Inflammatory macrophage treated with lipopolysaccharide for 1 hour (primary cell): ENCODE data around the gene POLA1.

ENCODE experiments used
- DNase-seq, 2 donors: peaks; one replicate each; pipeline ENCODE4 v3.0.0-alpha.2; 2020 to 2022

The POLA1 gene

DNA sequence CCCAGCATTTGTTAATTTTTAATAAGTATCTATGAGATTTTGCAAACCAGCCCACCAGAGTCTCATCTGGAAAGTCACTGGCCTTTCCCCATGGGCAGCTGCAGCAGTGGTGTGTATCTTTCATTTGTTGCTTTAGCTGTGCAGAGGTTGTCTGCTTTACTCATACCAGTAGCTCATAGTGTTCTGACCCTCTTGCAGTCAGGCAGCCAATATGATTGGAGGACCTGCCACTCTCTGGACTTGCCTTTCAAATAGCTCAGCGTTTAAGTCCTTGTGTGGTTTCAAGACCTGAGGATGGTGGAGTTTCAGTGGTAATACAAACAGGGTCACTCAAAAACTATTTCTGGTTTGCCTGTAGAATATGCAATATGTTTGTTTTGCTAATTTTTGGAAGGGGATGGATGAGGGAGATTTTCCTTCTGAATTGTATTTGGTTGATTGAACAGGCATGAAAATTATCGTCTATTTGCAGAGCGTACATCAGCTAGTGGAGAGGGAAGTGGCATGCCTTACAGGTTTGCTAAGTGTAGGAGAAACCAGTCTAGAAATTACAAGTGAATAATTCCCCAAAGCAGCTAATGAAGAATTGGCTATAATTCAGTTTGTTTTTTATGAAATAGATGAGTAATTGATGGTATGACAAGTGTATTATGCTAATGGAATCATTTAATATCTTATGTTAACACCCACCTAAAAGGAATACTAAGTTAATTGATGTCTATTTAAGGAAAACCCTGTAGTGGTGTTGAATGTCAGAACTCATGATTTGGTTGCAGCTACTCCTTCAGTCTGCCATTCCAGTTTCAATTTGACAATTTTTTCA is 8.9 kb downstream of the POLA1 start:
- no peak for DNase-seq

DNA sequence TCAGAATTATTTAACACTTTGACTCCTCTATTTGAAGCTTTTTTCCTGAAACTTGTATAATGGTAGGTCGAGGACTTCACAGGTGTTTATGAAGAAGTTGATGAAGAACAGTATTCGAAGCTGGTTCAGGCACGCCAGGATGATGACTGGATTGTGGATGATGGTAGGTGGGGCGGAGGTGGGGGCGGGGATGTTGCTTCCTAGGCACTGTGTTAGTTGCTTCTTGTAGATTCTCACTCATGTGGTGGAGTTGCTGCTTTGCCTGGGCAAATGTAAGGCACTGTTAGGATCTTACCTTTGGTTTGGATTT is 9.4 kb downstream of the POLA1 start:
- DNase-seq, result no peak

DNA sequence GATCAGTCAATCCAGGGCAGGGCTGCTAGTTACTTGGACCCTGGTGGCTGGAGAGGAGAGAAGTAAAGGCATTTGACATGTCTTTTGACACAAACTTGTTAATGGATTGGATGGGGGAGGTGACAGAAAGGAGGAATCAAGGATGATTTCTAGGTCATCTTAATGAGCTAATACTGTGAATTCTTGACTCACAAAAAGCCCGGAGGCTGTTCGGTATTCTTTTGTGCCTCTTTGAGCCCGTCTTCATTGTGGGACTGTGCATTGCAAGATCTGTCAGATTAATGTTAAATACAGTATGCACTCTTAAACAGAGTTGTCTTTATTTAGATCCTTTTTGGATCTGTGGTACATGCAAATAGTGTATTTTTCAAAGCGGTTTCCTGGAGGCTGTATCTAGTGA is 25.1 kb downstream of the POLA1 start:
- DNase-seq, result no peak

DNA sequence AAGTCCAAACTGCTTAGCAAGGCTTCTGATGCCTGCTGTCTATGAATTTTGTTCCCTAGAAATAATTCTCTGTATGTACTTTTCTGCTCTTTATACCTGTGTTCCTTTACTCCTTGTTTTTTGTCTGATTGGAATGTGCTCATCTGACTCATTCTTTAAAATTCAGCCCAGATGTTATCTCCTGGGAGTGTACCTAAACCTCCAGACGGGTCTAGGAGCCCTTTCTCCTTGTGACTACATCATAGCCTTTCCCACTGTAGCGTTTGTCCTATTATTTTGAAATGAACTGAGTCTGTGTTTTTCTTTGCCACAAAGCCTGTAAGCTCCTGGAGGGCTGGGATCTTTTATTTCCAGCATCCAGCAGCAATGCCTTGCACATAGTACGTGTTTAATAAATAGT is 26.3 kb downstream of the POLA1 start:
- DNase-seq, result no peak

DNA sequence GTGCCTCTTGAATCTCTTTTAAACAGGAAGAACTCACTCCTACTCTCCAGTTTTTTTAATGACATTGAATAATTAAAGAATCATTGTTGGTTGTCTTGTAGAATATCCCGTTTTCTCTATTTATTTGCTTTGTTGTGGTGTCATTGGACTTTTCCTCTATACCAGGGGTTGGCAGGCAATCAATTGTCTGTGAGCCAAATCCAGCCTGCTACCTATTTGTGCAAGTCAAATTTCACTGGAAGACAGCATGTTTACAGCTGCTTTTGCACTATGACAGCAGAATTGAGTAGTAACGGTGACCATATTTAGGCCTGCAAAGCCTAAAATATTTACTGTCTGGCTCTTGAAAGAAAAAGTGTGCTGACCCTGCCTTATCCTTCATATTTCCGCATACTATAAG is 34.8 kb downstream of the POLA1 start:
- no peak for DNase-seq

DNA sequence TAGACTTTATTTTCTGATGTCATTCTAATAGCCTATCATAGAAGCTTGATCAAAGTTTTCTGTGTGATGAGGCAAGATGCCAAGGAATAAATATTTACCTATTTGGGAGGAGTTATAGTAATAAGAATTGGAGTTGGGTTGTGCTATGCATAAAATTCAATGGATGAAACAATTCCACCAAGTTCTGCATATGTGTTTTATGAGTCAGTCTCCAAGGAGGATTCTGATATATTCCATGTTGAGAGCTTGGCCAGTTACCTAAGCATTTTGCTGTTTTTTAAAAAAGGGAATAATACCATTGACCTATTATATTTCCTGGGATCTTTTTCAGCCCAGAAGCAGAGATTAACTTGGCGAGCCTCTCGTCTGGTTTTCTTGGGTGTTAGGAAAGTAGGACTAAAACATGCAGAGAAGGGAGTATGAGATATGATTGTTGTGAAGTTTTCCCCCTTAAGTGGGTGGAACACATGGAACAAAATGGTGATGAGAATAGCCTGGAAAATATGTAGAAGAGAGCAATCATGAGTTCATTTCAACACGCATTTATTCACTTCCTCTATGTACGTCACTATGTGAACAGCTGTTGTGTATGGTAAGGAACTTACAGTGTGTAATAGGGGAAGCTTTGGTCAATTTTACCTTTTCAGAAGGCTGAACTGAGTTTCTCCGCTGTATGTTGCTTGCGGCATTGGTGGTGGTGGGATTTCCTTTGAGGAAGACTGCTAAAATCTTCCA is 39.2 kb downstream of the POLA1 start:
- peak; percentile 52 to 71 for DNase-seq

DNA sequence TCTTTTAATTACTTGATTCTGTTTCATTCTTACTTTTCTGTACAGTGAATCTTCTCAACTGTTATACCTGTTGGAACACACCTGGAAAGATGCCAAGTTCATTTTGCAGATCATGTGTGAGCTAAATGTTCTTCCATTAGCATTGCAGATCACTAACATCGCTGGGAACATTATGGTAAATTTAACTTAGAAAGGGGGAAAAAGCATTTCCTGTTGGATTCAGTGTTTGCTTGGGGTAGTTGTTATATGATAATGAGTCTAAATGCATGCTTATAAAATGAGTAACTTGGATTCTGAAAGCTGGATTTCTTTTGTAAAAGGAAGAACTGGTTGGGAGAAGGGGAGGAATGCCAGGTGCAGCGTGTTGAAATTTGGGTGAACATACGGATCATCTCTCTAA is 47.6 kb downstream of the POLA1 start:
- DNase-seq, result no peak

DNA sequence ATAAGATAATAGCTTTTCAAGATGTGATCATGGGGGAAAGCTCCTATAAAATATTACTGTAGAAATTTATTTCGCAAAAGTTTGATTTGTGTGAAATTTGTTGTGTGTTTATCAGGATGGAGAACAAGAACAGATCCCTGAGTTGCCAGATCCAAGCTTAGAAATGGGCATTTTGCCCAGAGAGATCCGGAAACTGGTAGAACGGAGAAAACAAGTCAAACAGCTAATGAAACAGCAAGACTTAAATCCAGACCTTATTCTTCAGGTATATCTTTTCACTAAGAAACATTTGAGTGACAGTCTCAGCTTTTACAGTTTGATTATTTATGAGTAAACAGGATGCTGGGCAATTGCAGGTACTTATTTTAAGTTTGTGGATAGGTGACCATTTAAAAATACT is 54.5 kb downstream of the POLA1 start:
- DNase-seq, result no peak

DNA sequence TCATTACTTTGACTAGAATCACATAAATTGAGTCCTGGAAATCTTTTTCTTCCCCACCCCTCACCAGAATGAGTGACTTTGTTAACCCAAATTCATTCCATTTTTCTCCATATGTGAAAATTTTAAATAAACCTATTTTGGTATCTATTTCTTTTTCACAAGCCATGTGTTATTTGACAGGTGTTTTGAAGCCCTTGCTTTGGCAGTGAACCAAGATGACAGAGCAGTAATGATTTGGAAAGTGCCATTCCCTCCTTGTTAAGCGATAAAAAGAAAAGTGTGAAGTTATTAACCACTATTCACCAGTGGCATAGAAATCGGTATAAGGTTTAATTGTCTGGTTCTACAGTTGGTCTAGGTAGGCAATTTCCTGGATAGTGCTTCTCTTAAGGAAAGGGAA is 66.1 kb downstream of the POLA1 start:
- DNase-seq, result no peak

DNA sequence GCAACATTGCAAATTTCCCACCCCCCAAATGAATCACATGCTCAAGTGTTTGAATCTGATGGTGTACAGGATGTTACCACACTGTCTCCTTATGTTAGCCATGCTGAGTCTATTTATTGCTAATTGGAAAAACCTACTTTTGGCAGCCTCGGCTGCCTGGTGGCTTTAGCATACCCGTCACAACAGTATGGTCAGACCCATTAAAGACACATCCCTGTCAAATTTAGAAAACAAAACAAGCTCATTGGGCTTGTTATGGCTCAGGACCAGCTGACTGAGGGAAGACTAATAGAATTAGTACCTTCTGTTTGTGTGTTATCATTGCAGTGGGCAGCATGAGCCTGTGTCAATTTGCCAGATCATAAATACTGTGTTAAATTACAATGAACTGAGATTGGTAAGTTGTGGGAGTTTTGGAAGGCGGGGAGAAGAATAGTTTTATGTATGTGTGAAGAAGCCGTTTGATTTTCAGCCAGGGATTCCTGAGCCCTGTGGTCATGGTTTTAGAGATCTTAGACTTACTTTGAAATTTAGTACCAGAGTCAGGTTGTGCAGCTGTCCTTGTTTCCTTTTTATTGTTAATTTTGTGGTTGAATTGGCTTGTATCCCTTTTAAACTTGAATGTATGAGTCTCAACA is 66.8 kb downstream of the POLA1 start:
- no peak for DNase-seq

DNA sequence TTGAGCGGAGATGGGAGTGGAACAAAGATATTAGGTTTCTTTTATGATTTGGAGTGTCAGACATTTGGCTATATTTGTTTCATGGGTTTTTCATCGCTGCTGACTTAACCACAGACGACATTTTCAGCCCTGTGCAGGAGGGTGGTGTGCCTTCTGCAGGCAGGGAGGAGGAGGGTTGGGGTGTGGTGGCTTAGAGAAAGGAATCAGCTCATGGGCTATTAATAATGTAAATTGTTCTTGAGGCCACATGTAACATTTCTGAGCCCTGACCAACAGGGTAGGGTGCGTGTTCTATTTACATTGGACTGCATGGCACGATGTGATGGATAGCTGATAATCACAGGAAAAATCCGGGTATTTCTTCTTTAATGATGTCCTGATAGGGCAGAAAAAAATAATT is 67.6 kb downstream of the POLA1 start:
- DNase-seq, result no peak

DNA sequence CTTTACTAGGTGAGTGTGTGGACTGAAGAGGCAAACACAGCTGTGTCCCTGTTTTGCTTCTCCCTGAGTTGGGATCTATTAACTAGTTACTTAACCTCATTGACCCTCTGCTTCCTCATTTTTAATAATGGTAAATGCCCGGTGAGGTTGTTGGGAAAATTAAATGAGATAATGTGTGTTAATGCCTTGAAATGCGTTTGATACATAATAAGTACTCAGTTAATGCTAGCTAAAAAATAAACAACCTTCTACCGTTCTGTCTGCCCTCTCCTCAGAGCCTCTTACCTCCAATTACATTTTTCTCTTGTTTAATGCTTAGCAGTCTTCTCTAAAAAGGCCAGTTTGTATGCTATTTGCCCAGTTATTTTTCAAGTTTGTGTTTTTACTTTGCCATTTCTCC is 70.3 kb downstream of the POLA1 start:
- no peak for DNase-seq

DNA sequence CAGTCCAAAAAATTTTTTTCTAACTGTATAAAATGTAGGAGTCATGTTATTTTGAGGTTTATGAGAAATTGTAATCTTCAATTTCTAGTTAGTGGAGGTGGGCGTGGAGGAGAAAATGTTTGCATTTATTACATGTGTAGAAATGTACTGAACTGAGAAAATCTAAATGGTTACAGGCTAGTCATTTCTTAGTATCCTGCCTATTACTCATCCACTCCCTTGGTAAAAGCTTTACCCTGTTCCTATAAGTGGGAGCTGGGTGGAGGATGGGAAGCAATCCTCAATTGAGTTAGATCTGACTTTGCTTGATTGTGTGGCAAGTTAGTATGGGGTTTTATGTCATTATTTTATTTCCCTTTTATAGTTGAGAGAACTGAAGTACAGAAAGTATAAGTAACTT is 73.8 kb downstream of the POLA1 start:
- no peak for DNase-seq

DNA sequence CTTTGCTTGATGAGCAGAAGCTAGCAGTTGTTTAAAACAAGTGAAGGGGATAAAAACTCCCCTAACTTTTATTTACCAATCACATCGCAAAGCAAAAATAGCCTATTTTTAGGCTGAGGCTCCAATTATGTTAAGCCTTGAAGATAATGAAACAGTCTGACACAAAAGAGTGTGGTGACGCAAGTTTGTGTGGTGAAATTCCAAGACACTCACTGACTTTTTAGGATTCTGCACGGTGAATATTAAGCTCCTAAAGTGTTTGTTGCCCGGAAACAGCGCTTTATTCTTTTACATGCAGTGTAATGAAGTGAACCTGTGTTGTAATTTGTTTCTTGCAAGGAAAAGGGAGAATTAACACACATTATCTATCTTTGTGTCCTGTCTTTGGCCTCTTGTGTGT is 74.8 kb downstream of the POLA1 start:
- DNase-seq, result no peak

DNA sequence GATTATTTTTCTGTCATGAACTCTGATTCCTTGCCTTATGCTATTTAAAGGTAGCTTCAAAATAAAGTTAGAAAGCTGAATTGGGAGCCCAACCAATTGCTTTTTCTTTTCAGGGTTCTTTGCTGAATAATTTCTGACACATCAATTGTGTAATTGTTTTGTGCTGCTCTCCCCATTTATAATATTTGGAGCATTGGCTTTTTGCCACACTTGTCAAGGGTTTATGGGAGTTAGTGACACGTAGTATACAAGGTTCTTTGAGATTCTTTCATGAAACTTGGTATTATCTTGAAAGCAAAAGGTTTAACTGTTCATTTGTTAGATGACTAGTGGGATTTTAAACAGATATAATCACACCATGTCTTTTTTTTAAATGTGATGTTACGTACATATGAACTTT is 80.9 kb downstream of the POLA1 start:
- DNase-seq, result no peak

DNA sequence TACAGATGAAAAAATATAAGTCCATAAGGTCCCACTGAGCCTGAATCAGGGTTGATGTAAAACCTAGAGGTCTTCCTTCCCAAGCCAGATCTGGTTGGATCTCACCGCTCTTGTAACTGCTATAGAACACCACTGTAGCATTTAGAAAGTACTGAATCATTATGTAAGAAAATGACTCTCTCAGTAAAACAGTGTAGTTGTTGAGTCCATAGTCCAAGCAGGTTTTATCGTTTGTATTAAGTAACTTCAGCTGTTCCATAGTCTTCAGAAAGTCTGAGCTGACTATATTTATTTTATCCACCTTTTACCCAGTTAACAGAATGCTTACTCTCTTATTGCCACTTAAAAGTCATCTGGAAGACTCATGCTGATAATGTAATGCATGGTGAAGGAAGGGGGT is 82.2 kb downstream of the POLA1 start:
- DNase-seq, result no peak

DNA sequence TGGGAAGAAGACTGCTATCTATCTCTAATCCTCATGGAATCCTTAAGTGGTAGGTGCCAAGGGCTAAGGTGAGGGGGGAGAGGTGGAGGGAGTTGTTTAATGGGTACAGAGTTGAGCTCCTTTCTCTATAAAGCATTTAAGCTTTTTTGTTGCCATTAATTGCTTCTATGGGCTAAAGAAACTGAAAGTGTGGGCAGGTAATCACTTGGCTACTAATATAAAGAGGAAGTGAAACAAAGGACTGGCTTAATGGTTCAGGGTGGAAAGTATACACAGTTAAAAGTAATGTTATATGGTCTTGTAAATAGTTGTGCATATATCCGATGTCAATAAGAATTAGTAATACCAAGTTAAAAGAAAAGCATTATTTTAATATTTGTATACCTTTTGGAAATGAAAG is 83.9 kb downstream of the POLA1 start:
- peak; percentile 5 to 6 for DNase-seq

DNA sequence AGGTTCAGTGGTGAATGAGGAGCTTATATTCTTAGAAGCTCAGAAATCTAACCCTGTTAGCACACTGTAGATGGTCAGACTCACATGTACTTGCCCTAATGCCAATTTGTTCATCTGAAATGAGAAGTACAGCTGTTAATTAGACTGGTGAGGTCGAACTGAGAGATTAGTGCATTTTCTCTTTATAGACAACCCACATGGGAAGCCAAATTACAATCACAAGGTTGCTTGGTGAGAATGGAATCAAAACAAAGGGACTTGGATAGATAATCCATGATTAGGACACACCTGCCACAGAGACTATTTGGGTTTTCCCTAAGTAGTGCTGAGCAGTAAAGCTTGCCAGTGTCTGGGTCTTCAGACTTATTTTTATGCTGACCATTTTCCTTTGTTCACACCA is 88.3 kb downstream of the POLA1 start:
- DNase-seq, result no peak

DNA sequence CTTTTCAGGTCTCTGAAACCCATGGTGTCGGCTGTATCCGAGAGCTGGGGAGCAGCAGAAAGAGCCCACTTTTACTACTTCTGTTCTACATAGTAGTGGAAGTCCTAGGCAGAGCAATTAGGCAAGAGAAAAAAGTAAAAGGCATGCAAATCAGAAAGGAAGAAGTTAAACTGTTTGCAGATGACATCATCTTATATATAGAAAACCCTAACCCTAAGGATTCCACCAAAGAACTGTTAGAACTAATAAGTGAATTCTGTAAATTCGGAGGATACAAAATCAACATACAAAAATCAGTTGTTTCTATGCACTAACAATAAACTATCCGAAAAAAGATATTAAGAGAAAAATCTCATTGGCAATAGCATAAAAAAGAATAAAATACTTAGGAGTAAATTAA is 95.3 kb downstream of the POLA1 start:
- no peak for DNase-seq

DNA sequence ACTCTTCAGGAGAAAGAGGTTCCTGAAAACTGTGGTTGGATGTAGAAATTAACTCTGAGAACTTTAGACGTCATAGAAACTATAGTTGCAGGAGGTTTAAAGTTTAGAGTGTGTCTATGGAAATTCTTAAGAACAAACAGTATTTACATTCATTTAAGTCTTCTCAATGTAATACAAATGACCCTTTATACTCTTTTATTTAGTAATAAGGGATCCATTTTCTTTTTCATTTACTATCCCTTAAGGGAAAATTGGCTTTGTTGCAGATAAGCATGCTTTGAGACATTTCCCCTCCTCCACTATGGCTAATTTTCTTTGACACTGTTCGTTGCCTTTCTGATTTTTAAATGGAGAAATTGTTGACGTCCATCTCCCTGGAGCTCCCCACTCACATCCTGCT is 96.4 kb downstream of the POLA1 start:
- no peak for DNase-seq

DNA sequence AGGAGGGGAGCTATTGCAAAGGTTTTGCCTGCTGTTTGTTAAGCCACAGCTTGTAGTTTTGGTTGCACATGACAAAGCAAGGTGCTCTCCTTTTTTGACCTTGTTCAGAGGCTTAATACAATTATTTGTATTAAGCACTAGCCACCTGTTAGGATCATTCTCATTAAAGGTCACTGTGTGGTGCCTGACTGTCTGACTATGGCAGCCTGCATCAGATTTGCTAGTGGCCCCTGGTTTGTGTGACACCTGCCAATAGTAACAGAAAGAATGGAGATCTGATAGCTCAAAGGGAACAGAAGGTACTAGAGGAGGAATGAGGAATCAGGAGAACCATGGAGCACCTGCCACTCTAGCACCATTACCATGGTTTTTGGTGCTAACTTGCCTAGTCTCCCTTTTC is 102.5 kb downstream of the POLA1 start:
- DNase-seq, result no peak

DNA sequence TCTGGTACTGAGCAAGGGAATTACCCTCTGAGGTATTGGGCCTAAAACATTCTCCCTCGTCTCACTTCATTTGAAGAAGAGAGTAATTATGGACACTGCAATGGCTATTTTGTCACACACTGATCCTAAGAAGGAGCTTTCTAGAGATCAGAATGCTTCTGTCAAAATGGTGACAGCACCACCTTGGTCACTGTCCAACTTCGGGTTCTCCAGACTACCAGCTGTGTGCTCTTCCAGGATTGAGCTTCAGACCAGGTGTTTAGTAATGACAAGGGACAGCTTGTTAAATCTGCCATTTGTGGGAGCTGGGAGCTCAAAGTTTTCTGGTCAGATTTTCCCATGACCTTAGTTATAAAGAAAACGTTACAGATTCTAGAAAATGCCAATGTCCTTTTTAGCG is 105.4 kb downstream of the POLA1 start:
- no peak for DNase-seq

DNA sequence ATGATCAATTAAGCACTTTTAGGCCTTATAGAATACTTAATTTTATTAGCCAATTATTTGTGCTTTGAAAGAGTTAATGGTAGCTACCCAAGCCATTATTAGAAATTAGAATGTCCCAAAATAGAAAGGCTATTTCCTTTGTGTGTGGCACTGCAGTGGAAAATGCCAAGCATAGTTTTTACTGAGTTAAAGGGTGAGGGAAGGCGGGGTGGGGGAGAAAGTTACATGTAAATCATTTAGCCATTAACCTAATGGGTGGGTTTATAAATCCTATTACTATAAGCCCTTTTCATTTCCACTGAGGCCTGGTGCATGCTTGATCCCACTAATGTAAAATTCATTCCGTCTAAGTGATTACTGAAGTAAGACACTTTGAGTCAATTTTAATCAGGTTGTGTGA is 105.8 kb downstream of the POLA1 start:
- no peak for DNase-seq

DNA sequence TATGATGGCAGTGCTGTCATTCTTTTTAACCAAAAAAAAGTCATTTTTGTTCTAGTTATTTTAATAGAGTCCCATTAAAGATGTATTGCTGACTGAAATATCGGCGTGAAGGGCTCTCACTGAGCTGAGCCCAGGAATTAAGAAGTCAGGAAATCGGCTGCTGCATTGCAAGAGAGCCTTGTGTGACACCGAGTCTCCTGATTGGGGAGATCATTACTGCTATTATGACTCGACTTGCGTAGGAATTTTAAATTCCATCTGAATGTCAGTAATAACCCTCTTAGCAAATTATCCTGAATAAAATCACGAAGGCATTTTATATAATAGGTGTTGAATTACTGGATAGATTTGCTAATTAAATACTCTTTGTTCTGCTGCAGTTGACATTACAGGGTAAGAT is 111.5 kb downstream of the POLA1 start:
- DNase-seq, result no peak
